ENCODE measurements around the gene TCN2. TPM values are rescaled to one million over a fixed set of nuclear protein-coding genes. Genes with fewer than 3 reads are reported as not detected.

Gene TCN2
- total RNA-seq, 1 donor from 2014 or later = 2.7 TPM

DNA sequence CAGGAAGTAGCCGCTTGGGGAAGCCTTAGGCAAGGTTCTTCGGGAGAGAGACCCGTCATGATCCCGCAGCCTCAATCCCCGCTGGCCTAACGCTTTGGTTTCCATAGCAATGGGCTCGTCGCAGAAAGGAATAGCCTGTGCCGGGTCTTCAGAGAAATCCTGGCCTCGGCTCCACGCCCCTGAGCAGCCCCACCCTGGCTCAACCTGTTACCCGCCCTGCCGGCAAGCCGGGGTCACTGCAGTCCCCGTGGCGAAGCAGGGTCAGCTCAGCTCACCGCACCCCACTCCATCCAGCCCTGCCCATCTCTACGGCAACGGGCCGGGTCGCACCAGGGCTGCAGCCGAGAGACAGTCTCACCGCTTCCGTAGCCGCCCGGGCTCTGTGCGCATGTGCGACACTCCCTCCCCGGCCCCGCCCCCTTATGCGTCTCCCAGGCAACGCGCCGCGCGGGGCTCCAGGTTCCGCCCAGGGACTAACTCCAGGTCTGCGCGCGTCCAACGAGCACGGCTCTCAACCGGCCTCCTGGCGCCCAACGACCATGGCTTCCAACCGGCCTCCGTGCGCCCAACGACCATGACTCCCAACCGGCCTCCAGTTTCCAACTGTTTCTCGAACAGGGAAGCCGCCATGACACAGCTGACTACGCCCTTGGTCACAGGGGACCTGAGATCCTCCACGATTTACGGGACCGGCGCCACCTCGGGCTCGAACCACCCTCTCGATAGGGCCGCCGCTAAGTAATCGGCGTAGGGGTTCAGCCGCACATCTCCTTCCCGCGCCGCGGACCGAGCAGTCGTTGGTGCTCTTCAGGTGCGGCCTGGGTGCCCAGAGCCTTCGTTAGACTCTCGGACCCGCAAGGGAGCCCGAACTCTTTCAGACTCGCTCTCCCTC, 60.8 kb downstream of the TCN2 start, which contains the start of gene DUSP18:
Gene DUSP18 (minus strand): TSS at position 382 of the 892 bp plus-strand sequence. CDS start 3,872 bp downstream, outside the sequence.
- DNase-seq (ENCODE audit: low read depth) = peak; percentile 70
- Histone ChIP-seq H3K79me2 (ENCODE audit: insufficient read depth, low read length) (peaks cover 5% of the 10 kb centered on the region), H3K4me2 (ENCODE audit: low read length) (peak within 1 kb of the TSS; percentile 97), H3K9ac (ENCODE audit: low read length) (peak within 1 kb of the TSS; percentile 82), H3K4me1 (ENCODE audit: insufficient read depth, low read length) (peaks cover 6% of the 10 kb centered on the region), H3K36me3 (ENCODE audit: insufficient read depth, low read length) (peaks cover 4% of the 10 kb centered on the region), H3K27ac (ENCODE audit: low read depth, low read length) (peak within 1 kb of the TSS; percentile 48), H2AFZ (ENCODE audit: low read depth, low read length) (peak within 1 kb of the TSS; percentile 99), H3K27me3 (ENCODE audit: insufficient read depth, low read length) (no peaks in the 10 kb centered on the region), H3K9me3 (ENCODE audit: insufficient read depth, low read depth, low read length) (no peaks in the 10 kb centered on the region), H4K20me1 (ENCODE audit: insufficient read depth, low read length) (peaks cover 13% of the 10 kb centered on the region), H3K4me3 (ENCODE audit: insufficient read depth, low read depth, low read length) (peak within 1 kb of the TSS; percentile 86)
- peaks cover 12% of the 10 kb centered on the region for H3K36me3 Mint-ChIP-seq (ENCODE audit: low read depth, unreplicated experiment)
- no peak for TF ChIP-seq EZH2 (IDR thresholded peaks at IDR 0.05; ENCODE audit: insufficient read depth, low read length)
- TF ChIP-seq, protein P1, sequence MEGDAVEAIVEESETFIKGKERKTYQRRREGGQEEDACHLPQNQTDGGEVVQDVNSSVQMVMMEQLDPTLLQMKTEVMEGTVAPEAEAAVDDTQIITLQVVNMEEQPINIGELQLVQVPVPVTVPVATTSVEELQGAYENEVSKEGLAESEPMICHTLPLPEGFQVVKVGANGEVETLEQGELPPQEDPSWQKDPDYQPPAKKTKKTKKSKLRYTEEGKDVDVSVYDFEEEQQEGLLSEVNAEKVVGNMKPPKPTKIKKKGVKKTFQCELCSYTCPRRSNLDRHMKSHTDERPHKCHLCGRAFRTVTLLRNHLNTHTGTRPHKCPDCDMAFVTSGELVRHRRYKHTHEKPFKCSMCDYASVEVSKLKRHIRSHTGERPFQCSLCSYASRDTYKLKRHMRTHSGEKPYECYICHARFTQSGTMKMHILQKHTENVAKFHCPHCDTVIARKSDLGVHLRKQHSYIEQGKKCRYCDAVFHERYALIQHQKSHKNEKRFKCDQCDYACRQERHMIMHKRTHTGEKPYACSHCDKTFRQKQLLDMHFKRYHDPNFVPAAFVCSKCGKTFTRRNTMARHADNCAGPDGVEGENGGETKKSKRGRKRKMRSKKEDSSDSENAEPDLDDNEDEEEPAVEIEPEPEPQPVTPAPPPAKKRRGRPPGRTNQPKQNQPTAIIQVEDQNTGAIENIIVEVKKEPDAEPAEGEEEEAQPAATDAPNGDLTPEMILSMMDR (IDR thresholded peaks at IDR 0.05; ENCODE audit: insufficient read depth, low read depth, low read length) = no peak
- peaks cover 1% of the 10 kb centered on the region for H3K4me1 Mint-ChIP-seq (ENCODE audit: low read depth, unreplicated experiment)
- peak within 1 kb of the TSS; percentile 84 for H3K27ac Mint-ChIP-seq (ENCODE audit: unreplicated experiment)
- FAIRE-seq = no peak
- H3K27me3 Mint-ChIP-seq (ENCODE audit: low read depth, unreplicated experiment) = peaks cover 12% of the 10 kb centered on the region
- H3K9me3 Mint-ChIP-seq (ENCODE audit: unreplicated experiment) = no peaks in the 10 kb centered on the region
- peak within 1 kb of the TSS; percentile 94 for H3K4me3 Mint-ChIP-seq (ENCODE audit: unreplicated experiment)

DNA sequence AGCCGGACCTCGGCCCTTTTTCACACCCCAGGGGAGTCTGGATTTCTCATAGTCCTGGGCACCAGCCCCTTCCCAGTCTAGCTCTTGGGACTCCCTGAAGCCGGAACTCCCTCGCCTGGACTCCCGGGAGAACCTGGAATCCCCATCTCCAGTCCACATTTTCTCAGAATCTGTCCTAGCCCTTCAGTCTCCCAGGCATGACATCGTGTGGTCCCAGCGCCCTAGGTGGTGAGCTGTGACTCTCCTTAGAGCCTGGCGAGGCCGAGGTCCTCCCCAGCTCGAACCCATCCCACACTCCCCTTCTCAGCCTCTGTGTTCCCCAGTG, 61.4 kb downstream of the TCN2 start:
- Mint-ChIP-seq H3K27me3 (ENCODE audit: low read depth, unreplicated experiment) (peaks cover 15% of the 10 kb centered on the region), H3K27ac (ENCODE audit: unreplicated experiment) (peak overlapping the region; percentile 84), H3K9me3 (ENCODE audit: unreplicated experiment) (no peaks in the 10 kb centered on the region), H3K4me1 (ENCODE audit: low read depth, unreplicated experiment) (peaks cover 1% of the 10 kb centered on the region), H3K36me3 (ENCODE audit: low read depth, unreplicated experiment) (peaks cover 6% of the 10 kb centered on the region), H3K4me3 (ENCODE audit: unreplicated experiment) (peak overlapping the region; percentile 94)
- Histone ChIP-seq H3K9me3 (ENCODE audit: insufficient read depth, low read depth, low read length) (no peaks in the 10 kb centered on the region), H2AFZ (ENCODE audit: low read depth, low read length) (peak overlapping the region; percentile 99), H3K36me3 (ENCODE audit: insufficient read depth, low read length) (peaks cover 3% of the 10 kb centered on the region), H3K4me1 (ENCODE audit: insufficient read depth, low read length) (peaks cover 6% of the 10 kb centered on the region), H3K4me2 (ENCODE audit: low read length) (peak overlapping the region; percentile 97), H3K79me2 (ENCODE audit: insufficient read depth, low read length) (peaks cover 5% of the 10 kb centered on the region), H4K20me1 (ENCODE audit: insufficient read depth, low read length) (peaks cover 13% of the 10 kb centered on the region), H3K4me3 (ENCODE audit: insufficient read depth, low read depth, low read length) (peak overlapping the region; percentile 86), H3K27me3 (ENCODE audit: insufficient read depth, low read length) (no peaks in the 10 kb centered on the region), H3K9ac (ENCODE audit: low read length) (peak overlapping the region; percentile 82), H3K27ac (ENCODE audit: low read depth, low read length) (no peak overlapping the region)
- no peak for FAIRE-seq
- no peak for TF ChIP-seq EZH2 (IDR thresholded peaks at IDR 0.05; ENCODE audit: insufficient read depth, low read length)
- TF ChIP-seq, protein P1 (IDR thresholded peaks at IDR 0.05; ENCODE audit: insufficient read depth, low read depth, low read length) = no peak
- no peak for DNase-seq (ENCODE audit: low read depth)

DNA sequence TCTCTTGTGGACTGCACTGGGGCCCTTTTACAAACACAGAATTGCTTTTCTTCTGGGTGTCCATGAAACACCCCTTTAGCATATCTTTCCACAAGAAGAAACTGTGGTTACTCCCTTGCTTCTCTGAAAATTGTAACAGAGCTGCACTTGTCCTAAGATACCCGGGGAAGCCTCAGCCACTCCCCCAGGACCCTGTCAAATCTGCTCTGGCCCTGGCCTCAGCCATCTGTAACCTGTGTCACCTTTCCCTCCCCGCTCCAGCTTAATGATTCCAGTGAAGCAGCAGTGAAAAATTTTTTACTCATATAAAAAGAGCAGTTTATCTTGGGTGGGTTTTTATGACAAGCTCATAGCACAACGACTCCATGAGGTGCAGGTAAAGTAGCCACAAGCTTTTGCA, 64.1 kb downstream of the TCN2 start:
- DNase-seq (ENCODE audit: low read depth) = no peak
- Mint-ChIP-seq H3K27ac (ENCODE audit: unreplicated experiment) (no peak overlapping the region), H3K4me1 (ENCODE audit: low read depth, unreplicated experiment) (peaks cover 1% of the 10 kb centered on the region), H3K27me3 (ENCODE audit: low read depth, unreplicated experiment) (peaks cover 23% of the 10 kb centered on the region), H3K36me3 (ENCODE audit: low read depth, unreplicated experiment) (no peaks in the 10 kb centered on the region), H3K9me3 (ENCODE audit: unreplicated experiment) (peaks cover 1% of the 10 kb centered on the region), H3K4me3 (ENCODE audit: unreplicated experiment) (no peak overlapping the region)
- H3K27ac ChIP-seq (ENCODE audit: low read depth, low read length) = no peak overlapping the region
- H3K36me3 ChIP-seq (ENCODE audit: insufficient read depth, low read length) = no peaks in the 10 kb centered on the region
- no peak for FAIRE-seq
- H3K4me2 ChIP-seq (ENCODE audit: low read length) = no peak overlapping the region
- no peaks in the 10 kb centered on the region for H3K27me3 ChIP-seq (ENCODE audit: insufficient read depth, low read length)
- H3K9me3 ChIP-seq (ENCODE audit: insufficient read depth, low read depth, low read length) = no peaks in the 10 kb centered on the region
- H3K79me2 ChIP-seq (ENCODE audit: insufficient read depth, low read length) = peaks cover 5% of the 10 kb centered on the region
- peaks cover 2% of the 10 kb centered on the region for H4K20me1 ChIP-seq (ENCODE audit: insufficient read depth, low read length)
- no peak overlapping the region for H3K9ac ChIP-seq (ENCODE audit: low read length)
- TF ChIP-seq, protein P1 (IDR thresholded peaks at IDR 0.05; ENCODE audit: insufficient read depth, low read depth, low read length) = no peak
- no peak for TF ChIP-seq EZH2 (IDR thresholded peaks at IDR 0.05; ENCODE audit: insufficient read depth, low read length)
- no peak overlapping the region for H2AFZ ChIP-seq (ENCODE audit: low read depth, low read length)
- no peak overlapping the region for H3K4me3 ChIP-seq (ENCODE audit: insufficient read depth, low read depth, low read length)
- peaks cover 6% of the 10 kb centered on the region for H3K4me1 ChIP-seq (ENCODE audit: insufficient read depth, low read length)
